Smooth muscle cell (in vitro differentiated cells): ENCODE results near the gene C15orf39. TPM values are rescaled to one million over a fixed set of nuclear protein-coding genes. Genes with fewer than 3 reads are reported as not detected.

Experiments used
- DNase-seq: peaks from one replicate; lab custom pipeline; 2025; ENCODE audit not compliant: unreplicated experiment; lab: John Stamatoyannopoulos, UW
- H2AFZ ChIP-seq: fragments of 200-600 bp; sonication (generic); 2 replicates; pipeline ENCODE4 v1.6.0; 2016; ENCODE audit warnings: antibody characterized with exemption, low read depth, mild to moderate bottlenecking
- H3F3A ChIP-seq: fragments of 200-600 bp; sonication (generic); 2 replicates; pipeline ENCODE4 v1.6.0; 2017; ENCODE audit warnings: antibody characterized with exemption, low read depth
- H3K27ac ChIP-seq: fragments of 200-600 bp; sonication (generic); 2 replicates; pipeline ENCODE4 v1.5.1; 2016; ENCODE audit warnings: low read depth, mild to moderate bottlenecking
- H3K27me3 ChIP-seq: fragments of 200-600 bp; sonication (generic); 2 replicates; pipeline ENCODE4 v1.6.1; 2016; ENCODE audit warnings: low read depth, mild to moderate bottlenecking
- H3K36me3 ChIP-seq: fragments of 200-600 bp; sonication (generic); 2 replicates; pipeline ENCODE4 v1.5.1; 2016; ENCODE audit warnings: low read depth
- H3K4me1 ChIP-seq: fragments of 200-600 bp; sonication (generic); 2 replicates; pipeline ENCODE4 v1.5.1; 2016; ENCODE audit warnings: low read depth
- H3K4me2 ChIP-seq: fragments of 200-600 bp; sonication (generic); 2 replicates; pipeline ENCODE4 v1.6.0; 2016; ENCODE audit warnings: mild to moderate bottlenecking
- H3K4me3 ChIP-seq: fragments of 200-600 bp; sonication (generic); 2 replicates; pipeline ENCODE4 v1.5.1; 2016; ENCODE audit warnings: mild to moderate bottlenecking
- H3K79me2 ChIP-seq: fragments of 200-600 bp; sonication (generic); 2 replicates; pipeline ENCODE4 v1.6.0; 2016; ENCODE audit warnings: low read depth, mild to moderate bottlenecking
- H3K9ac ChIP-seq: fragments of 200-600 bp; sonication (generic); 2 replicates; pipeline ENCODE4 v1.6.0; 2016; ENCODE audit warnings: low read depth
- H3K9me3 ChIP-seq: fragments of 200-600 bp; sonication (generic); replicated peaks from 2 replicates; pipeline ENCODE4 v1.5.1; 2016; ENCODE audit warnings: low read depth
- H4K20me1 ChIP-seq: fragments of 200-600 bp; sonication (generic); 2 replicates; pipeline ENCODE4 v1.6.0; 2016; ENCODE audit warnings: low read depth
- CTCF ChIP-seq: fragments of 200-600 bp; sonication (generic); IDR thresholded peaks from 2 replicates; pipeline ENCODE4 v1.5.1; 2017; ENCODE audit warnings: borderline replicate concordance, mild to moderate bottlenecking, antibody characterized with exemption; ENCODE audit not compliant: insufficient read depth, poor library complexity, severe bottlenecking
- WGBS: methylation state at CpG from one replicate; pipeline ENCODE4 v1.1.7; 2016; ENCODE audit warnings: low lambda C conversion rate; 5-methylcytosine and 5-hydroxymethylcytosine counted together
- polyA plus RNA-seq: library from polyadenylated mRNA; unstranded; fragments of >200 nt; fragmentation: Nextera tagmentation; extraction: Ambion mirVana; gene quantifications from 2 replicates; pipeline ENCODE4 v1.2.1, GENCODE V29; 2016
- total RNA-seq: library from RNA; depleted of rRNA; stranded (reverse); fragments of >200 nt; gene quantifications from 2 replicates; pipeline ENCODE4 v1.2.3, GENCODE V29; 2014

The C15orf39 gene
- total and polyA plus RNA-seq, 2 experiments from 2014 or later = 8.4 to 9.3 TPM

DNA sequence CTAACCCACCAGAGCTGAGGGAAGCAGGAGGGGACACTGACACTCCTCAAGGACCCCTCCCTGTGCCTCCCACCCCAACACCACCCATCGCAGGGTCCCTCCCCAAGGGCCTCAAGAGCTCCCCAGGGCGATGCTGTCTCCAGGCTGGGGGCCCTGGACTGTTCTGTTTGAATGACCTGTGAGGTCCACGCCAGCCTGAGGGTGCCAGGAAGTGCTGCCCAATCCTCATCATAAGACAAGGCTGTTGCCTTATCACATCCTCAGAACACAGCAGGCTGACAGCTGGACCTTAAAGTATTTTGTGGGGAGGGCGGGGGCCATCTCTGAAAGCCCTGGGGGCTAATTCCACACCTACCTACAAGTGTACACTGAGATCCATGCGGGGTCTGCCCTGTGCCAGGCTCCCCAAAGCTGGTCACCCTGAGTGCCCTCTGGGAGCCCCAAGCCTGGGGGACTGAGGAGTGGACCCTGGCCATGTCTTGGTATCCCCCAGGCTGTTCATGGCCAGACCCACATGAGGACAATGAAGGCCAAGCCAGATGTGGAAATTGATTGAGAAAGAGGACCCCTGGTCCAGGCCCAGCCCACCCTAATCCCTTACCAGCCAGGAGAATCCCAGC, 32.6 kb downstream of the C15orf39 start:
- Histone ChIP-seq H3K4me1 (no peaks in the 10 kb centered on the region), H3K4me2 (no peak overlapping the region), H3K36me3 (no peaks in the 10 kb centered on the region), H3K9ac (no peak overlapping the region), H3F3A (no peaks in the 10 kb centered on the region), H3K27me3 (peaks cover 6% of the 10 kb centered on the region), H3K9me3 (no peaks in the 10 kb centered on the region), H4K20me1 (no peaks in the 10 kb centered on the region), H3K27ac (no peak overlapping the region), H3K4me3 (no peak overlapping the region), H3K79me2 (no peaks in the 10 kb centered on the region), H2AFZ (no peak overlapping the region)
- 90% methylated on average over 5 of the region's 5 CpGs for WGBS
- DNase-seq = no peak
- TF ChIP-seq CTCF = no peak

GRCh38 chr15:75235051-75235673, 33.5 kb downstream of the C15orf39 start:
- no peak for DNase-seq
- Histone ChIP-seq H3K4me3 (no peak overlapping the region), H3K36me3 (no peaks in the 10 kb centered on the region), H3K27me3 (peaks cover 6% of the 10 kb centered on the region), H3K4me2 (no peak overlapping the region), H3K4me1 (no peaks in the 10 kb centered on the region), H3K27ac (no peak overlapping the region), H4K20me1 (no peaks in the 10 kb centered on the region), H3K79me2 (no peaks in the 10 kb centered on the region), H3K9me3 (no peaks in the 10 kb centered on the region), H3F3A (no peaks in the 10 kb centered on the region), H2AFZ (no peak overlapping the region), H3K9ac (no peak overlapping the region)
- no peak for TF ChIP-seq CTCF
- 83% methylated on average over 10 of the region's 10 CpGs for WGBS

DNA sequence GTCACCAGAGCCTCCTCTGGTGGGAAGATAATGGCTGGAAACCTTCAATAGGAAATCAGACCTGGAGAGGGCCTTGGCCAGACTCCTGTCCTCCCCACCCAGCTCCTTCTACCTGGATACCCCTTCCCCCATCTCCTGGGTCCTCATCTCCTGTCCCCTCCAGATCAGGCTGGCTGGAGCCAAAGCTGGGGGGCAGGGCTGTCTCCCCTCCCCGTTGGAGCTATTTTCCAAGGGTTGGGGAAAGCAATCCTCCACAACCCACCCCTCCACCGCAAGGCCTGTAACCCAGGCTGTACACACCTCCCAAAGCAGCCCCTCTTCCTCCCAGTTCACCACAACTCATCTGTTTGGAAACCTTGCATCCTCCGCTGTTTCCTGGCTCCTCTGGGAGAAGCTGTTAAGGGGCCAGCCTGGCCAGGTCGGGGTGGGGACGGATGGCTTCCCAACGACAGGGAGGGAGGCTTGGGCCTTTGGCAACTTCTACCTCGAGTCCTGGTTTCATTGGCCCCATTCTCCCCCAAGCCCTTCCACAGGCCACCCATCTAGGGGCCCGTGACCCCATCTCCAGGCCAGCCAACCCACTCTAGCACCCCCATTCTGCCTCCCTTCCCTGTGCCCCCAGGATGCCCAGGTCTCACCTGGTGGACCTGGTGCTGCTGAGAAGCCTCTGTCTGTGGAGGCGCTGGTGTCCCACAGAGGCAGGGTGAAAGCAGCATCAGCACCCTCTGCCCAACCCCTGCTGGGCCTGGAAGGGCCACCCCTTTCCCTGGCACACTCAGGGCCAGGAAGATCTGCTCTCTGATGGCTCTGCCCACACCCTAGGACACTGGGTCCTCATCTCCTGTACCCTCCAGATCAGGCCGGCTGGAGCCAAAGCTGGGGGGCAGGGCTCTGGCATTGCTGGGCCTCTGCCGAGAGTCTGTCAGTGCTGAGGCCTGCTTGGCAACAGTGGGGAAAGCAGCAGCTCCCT, 34.4 kb downstream of the C15orf39 start:
- WGBS = 90% methylated on average over 11 of the region's 11 CpGs

More for the DNA sequence above, 34.4 kb downstream of the C15orf39 start:
- Histone ChIP-seq H2AFZ (no peak overlapping the region), H3K9me3 (no peaks in the 10 kb centered on the region), H3K79me2 (no peaks in the 10 kb centered on the region), H3F3A (no peaks in the 10 kb centered on the region), H3K4me3 (no peak overlapping the region), H3K4me2 (no peak overlapping the region), H3K36me3 (no peaks in the 10 kb centered on the region), H3K27me3 (peaks cover 6% of the 10 kb centered on the region), H3K4me1 (no peaks in the 10 kb centered on the region), H3K27ac (no peak overlapping the region), H3K9ac (no peak overlapping the region), H4K20me1 (no peaks in the 10 kb centered on the region)
- TF ChIP-seq CTCF = no peak
- no peak for DNase-seq
